Thyroid gland (tissue), 4 donors: Measurements from ENCODE around the gene IFNA10. TPM values are rescaled to one million over a fixed set of nuclear protein-coding genes. Genes with fewer than 3 reads are reported as not detected.
"Not testable (repeated sequence)": the region's sequence is repeated elsewhere in the genome, so short reads cannot be mapped to it uniquely, and the experiment has no call there.

Experiments used
- DNase-seq, 2 donors: peaks; one replicate each; pipeline ENCODE4 v3.0.0-alpha.2; 2019
- H3K27ac ChIP-seq, 3 donors: fragments of 200-600 bp; sonication (generic); 1 replicate in 2 of 3; 2 replicates in 1 of 3; pipeline ENCODE4 v1.5.1; 2016 to 2019; ENCODE audit warnings: mild to moderate bottlenecking in 1 of 3, moderate library complexity in 1 of 3
- H3K27me3 ChIP-seq: fragments of 200-600 bp; sonication (generic); one replicate; pipeline ENCODE4 v1.5.1; 2019
- H3K36me3 ChIP-seq, 2 donors: fragments of 200-600 bp; sonication (generic); one replicate each; pipeline ENCODE4 v1.5.1; 2016 to 2019
- H3K4me1 ChIP-seq, 2 donors: fragments of 200-600 bp; sonication (generic); one replicate each; pipeline ENCODE4 v1.5.1; 2017 to 2019
- H3K4me3 ChIP-seq, 3 donors: fragments of 200-600 bp; sonication (generic); replicated peaks in 1 of 3; 1 replicate in 2 of 3; 2 replicates in 1 of 3; pipeline ENCODE4 v1.5.1; 2016; ENCODE audit warnings: mild to moderate bottlenecking in 1 of 3
- H3K9me3 ChIP-seq: fragments of 200-600 bp; sonication (generic); one replicate; pipeline ENCODE4 v1.5.1; 2017
- POLR2A ChIP-seq, 2 donors: fragments of 450-650 bp; IDR thresholded peaks; one replicate each; pipeline ENCODE4 v1.6.1; 2017; ENCODE audit warnings: antibody characterized with exemption in 2 of 2, mild to moderate bottlenecking in 2 of 2, moderate library complexity in 1 of 2
- WGBS, 2 donors: methylation state at CpG; one replicate each; pipeline ENCODE4 v1.1.5; 2017; 5-methylcytosine and 5-hydroxymethylcytosine counted together
- intact Hi-C: fragments of 100-400 bp; cut with DNase I; formaldehyde crosslinking; loops from one replicate; pipeline ENCODE4 v1.15.1; 2023
- total RNA-seq, 4 donors: library from RNA; depleted of rRNA; stranded (reverse); fragments of >200 nt; gene quantifications; one replicate each; pipeline ENCODE4 v1.2.3, GENCODE V29; 2016
- TF ChIP-seq, protein P1 (sequence below), 6 experiments: fragments of 200-600 bp in 3 of 6; fragments of 450-650 bp in 3 of 6; sonication (generic) in 3 of 6; IDR thresholded peaks; one replicate each; pipeline ENCODE4 v1.5.1; 2016 to 2019; ENCODE audit warnings: antibody characterized with exemption in 6 of 6, mild to moderate bottlenecking in 2 of 6, inconsistent platforms in 1 of 6, moderate library complexity in 1 of 6

The IFNA10 gene
- not detected for total RNA-seq

DNA sequence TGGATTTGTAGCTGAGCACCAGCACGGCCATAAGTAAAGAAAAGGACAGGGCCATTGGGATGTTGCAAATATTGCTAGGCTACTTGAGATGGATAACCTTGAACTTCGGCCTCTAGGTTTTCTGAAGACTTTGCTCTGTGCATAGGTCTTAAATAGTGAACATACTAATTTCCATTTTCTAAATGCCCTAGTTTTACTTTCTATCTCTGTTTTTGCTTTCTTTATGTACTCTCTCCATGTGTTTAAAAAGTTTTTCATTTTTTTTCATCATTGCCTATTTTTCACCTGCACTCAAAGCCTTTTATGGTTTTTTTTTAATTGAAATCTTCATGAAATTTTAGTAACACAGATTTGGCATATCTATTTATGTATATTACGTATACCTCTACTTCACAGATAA, at the start of gene IFNA10:
Gene IFNA10, minus strand, starts transcription at position 101 of the 400 bp plus-strand sequence. Its CDS starts 46 bp downstream, at position 55.
- not testable (repeated sequence) for H3K9me3 ChIP-seq

GRCh38 chr9:21255538-21256212, 48.7 kb upstream of the IFNA10 start:
- intact Hi-C loops, result loop anchor here (10.0 kb wide), 2 partner anchors 59 to 139 kb away; no protein-coding TSS in a partner anchor
- 73 to 94% methylated on average over 5 of the region's 5 CpGs for WGBS, 2 donors
- DNase-seq, result no peak

More for the DNA sequence above, at the start of gene IFNA10:
- intact Hi-C loops, H3K4me1 ChIP-seq, H3K27me3 ChIP-seq, H3K36me3 ChIP-seq, DNase-seq, H3K27ac ChIP-seq, H3K4me3 ChIP-seq: not testable (repeated sequence)
- WGBS, 2 donors, result 93 to 96% methylated on average over 3 of the region's 3 CpGs

DNA sequence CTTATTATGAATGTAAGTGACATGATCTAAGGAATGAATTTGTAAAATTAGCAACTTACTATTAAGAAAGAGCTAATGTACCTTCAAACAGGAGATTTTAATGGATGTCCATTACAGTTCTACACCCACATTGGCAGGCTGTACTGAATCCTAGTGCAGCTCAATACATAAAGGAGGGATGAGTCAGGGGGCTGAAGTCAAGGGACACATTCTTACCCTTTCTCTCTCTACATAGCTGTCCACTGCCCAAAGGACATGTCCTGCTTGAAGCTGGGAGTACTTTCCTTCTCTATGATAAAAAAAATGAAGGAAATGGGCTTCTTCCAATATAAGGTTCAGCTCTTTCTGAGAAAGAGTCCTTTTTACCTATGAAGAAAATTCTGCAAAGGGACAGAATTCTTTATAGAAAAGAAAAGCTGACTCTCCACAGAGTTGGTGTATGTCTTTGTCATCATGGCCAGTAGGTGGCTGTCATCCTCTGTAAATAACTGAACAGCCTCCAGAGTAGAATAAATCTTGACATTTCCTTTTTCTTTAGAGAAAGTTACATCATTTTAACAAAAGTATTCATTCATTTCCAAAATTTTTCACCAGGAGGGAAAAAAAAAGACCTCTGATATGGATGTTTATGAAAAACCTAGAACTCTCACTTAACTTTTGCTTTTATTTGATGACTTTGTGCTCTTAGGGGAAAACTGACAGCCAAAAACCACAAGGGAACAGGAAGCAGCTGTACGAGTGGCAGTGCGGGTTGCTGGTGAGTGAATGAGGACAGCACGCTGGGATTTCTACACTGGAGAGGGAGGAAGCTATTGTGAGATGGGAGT, 46.0 kb upstream of the IFNA10 start:
- peak; percentile 26 to 27 for DNase-seq
- Histone ChIP-seq H3K9me3 (no peaks in the 10 kb centered on the region), H3K36me3 (no peaks in the 10 kb centered on the region), H3K27me3 (no peaks in the 10 kb centered on the region), H3K4me1 (no peaks in the 10 kb centered on the region), H3K27ac (no peak overlapping the region), H3K4me3 (no peak overlapping the region)
- intact Hi-C loops, result loop anchor here (10.0 kb wide), 2 partner anchors 62 to 142 kb away; no protein-coding TSS in a partner anchor
- 3 to 4% methylated on average over 3 of the region's 3 CpGs for WGBS, 2 donors
- TF ChIP-seq POLR2A (IDR thresholded peaks at IDR 0.05), result no peak
- TF ChIP-seq, protein P1, sequence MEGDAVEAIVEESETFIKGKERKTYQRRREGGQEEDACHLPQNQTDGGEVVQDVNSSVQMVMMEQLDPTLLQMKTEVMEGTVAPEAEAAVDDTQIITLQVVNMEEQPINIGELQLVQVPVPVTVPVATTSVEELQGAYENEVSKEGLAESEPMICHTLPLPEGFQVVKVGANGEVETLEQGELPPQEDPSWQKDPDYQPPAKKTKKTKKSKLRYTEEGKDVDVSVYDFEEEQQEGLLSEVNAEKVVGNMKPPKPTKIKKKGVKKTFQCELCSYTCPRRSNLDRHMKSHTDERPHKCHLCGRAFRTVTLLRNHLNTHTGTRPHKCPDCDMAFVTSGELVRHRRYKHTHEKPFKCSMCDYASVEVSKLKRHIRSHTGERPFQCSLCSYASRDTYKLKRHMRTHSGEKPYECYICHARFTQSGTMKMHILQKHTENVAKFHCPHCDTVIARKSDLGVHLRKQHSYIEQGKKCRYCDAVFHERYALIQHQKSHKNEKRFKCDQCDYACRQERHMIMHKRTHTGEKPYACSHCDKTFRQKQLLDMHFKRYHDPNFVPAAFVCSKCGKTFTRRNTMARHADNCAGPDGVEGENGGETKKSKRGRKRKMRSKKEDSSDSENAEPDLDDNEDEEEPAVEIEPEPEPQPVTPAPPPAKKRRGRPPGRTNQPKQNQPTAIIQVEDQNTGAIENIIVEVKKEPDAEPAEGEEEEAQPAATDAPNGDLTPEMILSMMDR (IDR thresholded peaks at IDR 0.05), result peak in 5 of 6 experiments; percentile 27 to 75 (median 62)

More at GRCh38 chr9:21255538-21256212, 48.7 kb upstream of the IFNA10 start:
- Histone ChIP-seq H3K36me3 (no peaks in the 10 kb centered on the region), H3K27me3 (no peaks in the 10 kb centered on the region), H3K9me3 (no peaks in the 10 kb centered on the region), H3K4me1 (no peaks in the 10 kb centered on the region), H3K27ac (no peak overlapping the region), H3K4me3 (no peak overlapping the region)
- no peak for TF ChIP-seq POLR2A (IDR thresholded peaks at IDR 0.05)
- TF ChIP-seq, protein P1 (IDR thresholded peaks at IDR 0.05), result no peak

DNA sequence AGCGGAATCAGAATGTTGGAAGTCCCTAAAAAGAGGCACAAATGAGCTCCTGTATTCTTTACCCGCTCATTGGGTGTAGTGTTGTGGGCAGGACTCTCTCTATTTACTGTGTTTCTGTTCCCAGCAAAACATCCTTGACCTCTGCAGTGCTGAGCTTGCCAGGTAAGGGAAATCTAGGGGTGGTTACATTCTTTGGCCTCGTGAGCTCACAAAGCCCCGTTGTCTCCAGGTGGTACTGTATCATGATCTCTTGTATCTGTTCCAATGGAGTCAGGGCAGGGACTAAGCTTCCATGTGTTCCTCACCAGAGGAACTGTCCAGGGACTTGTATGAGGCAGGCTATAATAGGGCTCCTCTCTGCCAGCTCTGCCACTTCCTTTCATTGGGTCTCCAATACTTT, 44.7 kb upstream of the IFNA10 start:
- WGBS, 2 donors, result 73 to 83% methylated on average over 4 of the region's 4 CpGs
- Histone ChIP-seq H3K27ac (no peak overlapping the region), H3K9me3 (no peaks in the 10 kb centered on the region), H3K27me3 (no peaks in the 10 kb centered on the region), H3K36me3 (no peaks in the 10 kb centered on the region), H3K4me3 (no peak overlapping the region), H3K4me1 (no peaks in the 10 kb centered on the region)
- TF ChIP-seq POLR2A (IDR thresholded peaks at IDR 0.05), result no peak
- TF ChIP-seq, protein P1 (IDR thresholded peaks at IDR 0.05), result no peak
- intact Hi-C loops, result loop anchor here (10.0 kb wide), 2 partner anchors 63 to 143 kb away; no protein-coding TSS in a partner anchor
- DNase-seq, result no peak

GRCh38 chr9:21251190-21251589, 44.2 kb upstream of the IFNA10 start:
- no peak for DNase-seq
- no peak overlapping the region for H3K4me3 ChIP-seq
- H3K4me1 ChIP-seq, result no peaks in the 10 kb centered on the region
- no peaks in the 10 kb centered on the region for H3K27me3 ChIP-seq
- TF ChIP-seq, protein P1 (IDR thresholded peaks at IDR 0.05), result no peak
- no peak for TF ChIP-seq POLR2A (IDR thresholded peaks at IDR 0.05)
- H3K36me3 ChIP-seq, result no peaks in the 10 kb centered on the region
- WGBS, 2 donors, result 26 to 33% methylated on average over 1 of the region's 1 CpG
- no peaks in the 10 kb centered on the region for H3K9me3 ChIP-seq
- no peak overlapping the region for H3K27ac ChIP-seq
- intact Hi-C loops, result loop anchor here (10.0 kb wide), 2 partner anchors 64 to 144 kb away; no protein-coding TSS in a partner anchor
